Measurements from ENCODE around the gene SLC2A9. TPM values are rescaled to one million over a fixed set of nuclear protein-coding genes. Genes with fewer than 3 reads are reported as not detected.

The SLC2A9 gene
- total and polyA plus RNA-seq, 2 of the 4 experiments (the other 2 are of a cell fraction) = 0.72 to 2.1 TPM

DNA sequence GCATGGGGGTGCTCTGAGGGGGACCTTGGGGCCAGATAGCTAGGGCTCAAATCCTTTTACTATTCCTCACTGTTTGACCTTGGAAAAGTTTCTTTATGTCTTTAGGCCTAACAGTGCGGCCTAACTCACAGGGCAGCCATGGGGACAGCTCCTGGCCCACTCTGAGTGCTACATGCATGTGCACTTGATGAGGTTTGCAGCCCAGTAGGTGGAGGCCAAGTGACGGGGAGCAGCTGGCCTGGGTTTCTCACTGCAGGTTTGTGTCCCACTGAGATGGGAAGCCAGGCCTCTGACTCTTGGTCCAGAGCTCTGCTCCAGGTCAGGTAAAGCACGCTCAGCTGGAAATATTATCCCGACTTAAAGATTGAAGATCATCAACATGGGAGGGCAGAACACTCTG is 102.8 kb downstream of the SLC2A9 start:
- no peaks in the 10 kb centered on the region for H3K4me1 ChIP-seq (ENCODE audit: control insufficient read depth, insufficient read depth, low read length)
- dilution Hi-C loops (cut with HindIII; ENCODE audit: low sequenced_read_pairs, unreplicated experiment) (no loop called here), intact Hi-C loops (cut with micrococcal nuclease) (no loop called here), in situ Hi-C loops (cut with MboI; ENCODE audit: low sequenced_read_pairs) (no loop called here)
- no peak overlapping the region for H3K4me3 ChIP-seq (ENCODE audit: insufficient read depth, low read depth, low read length)
- no peaks in the 10 kb centered on the region for H3K36me3 ChIP-seq (ENCODE audit: control insufficient read depth, insufficient read depth, low read length)
- 73% methylated on average over 4 of the region's 4 CpGs; no CpG with 5 or more reads in 1 of the 2 experiments for WGBS, 2 experiments (ENCODE audit: extremely low coverage in 2 of 2, insufficient read length in 1 of 2)
- no peak overlapping the region for H3K4me2 ChIP-seq (ENCODE audit: low read depth, low read length)
- no peak overlapping the region for H2AFZ ChIP-seq (replicated peaks; ENCODE audit: low read length, poor library complexity)
- H3K23ac ChIP-seq (ENCODE audit: low read depth, low read length) = no peak overlapping the region
- ATAC-seq (ENCODE audit: low read depth) = no peak
- TF ChIP-seq MAZ (IDR thresholded peaks at IDR 0.05; ENCODE audit: borderline replicate concordance, low read depth, low read length) = no peak
- no peak for TF ChIP-seq BHLHE40 (IDR thresholded peaks at IDR 0.05; ENCODE audit: low read depth, low read length)
- TF ChIP-seq RAD21 (IDR thresholded peaks at IDR 0.05; ENCODE audit: low read length) = no peak
- TF ChIP-seq SMC3 (IDR thresholded peaks at IDR 0.05; ENCODE audit: low read depth, low read length) = no peak
- TF ChIP-seq CEBPB (IDR thresholded peaks at IDR 0.05; ENCODE audit: low read depth, low read length) = no peak
- TF ChIP-seq CHD1 (IDR thresholded peaks at IDR 0.05; ENCODE audit: low read depth, low read length) = no peak
- H3K27me3 ChIP-seq (ENCODE audit: control insufficient read depth, insufficient read depth, low read length) = no peaks in the 10 kb centered on the region; the same call in 1 of the 2 replicates
- no peak overlapping the region for H2BK120ac ChIP-seq (ENCODE audit: low read depth, low read length)
- no peaks in the 10 kb centered on the region for H3K79me1 ChIP-seq (ENCODE audit: low read depth in 1 of 2, low read length in 2 of 2)
- BruUV-seq (replicated peaks) = no TSS peak
- H3K18ac ChIP-seq (ENCODE audit: low read depth, low read length) = no peak overlapping the region
- H2BK5ac ChIP-seq (ENCODE audit: low read depth, low read length, poor library complexity, severe bottlenecking) = no peak overlapping the region
- CTCF ChIA-PET = interaction anchor here (0.6 kb wide), 1 partner anchor 142 kb away, joined by 4 read pairs; no protein-coding TSS in a partner anchor
- H4K91ac ChIP-seq (ENCODE audit: insufficient read depth, low read depth, low read length) = no peak overlapping the region
- no peak overlapping the region for H3K56ac ChIP-seq (ENCODE audit: extremely low read depth, insufficient read depth, low read length)
- H2BK20ac ChIP-seq (ENCODE audit: low read depth, low read length) = no peak overlapping the region
- no peak overlapping the region for H3K4ac ChIP-seq (ENCODE audit: low read depth, low read length)
- no peaks in the 10 kb centered on the region for H4K20me1 ChIP-seq (ENCODE audit: insufficient read depth, low read length)
- no peak overlapping the region for H2AK5ac ChIP-seq (ENCODE audit: low read depth, low read length)
- no peak overlapping the region for H4K8ac ChIP-seq (ENCODE audit: low read depth in 2 of 2, low read length in 2 of 2)
- H3K27ac ChIP-seq (ENCODE audit: insufficient read depth, low read length) = no peak overlapping the region
- no peaks in the 10 kb centered on the region for H3K9me1 ChIP-seq (ENCODE audit: insufficient read depth, low read length)
- no peak overlapping the region for H2BK15ac ChIP-seq (ENCODE audit: low read depth, low read length)
- DNase-seq = no peak
- no peak overlapping the region for H3K9ac ChIP-seq (ENCODE audit: low read depth, low read length)
- H3K14ac ChIP-seq (replicated peaks; ENCODE audit: low read depth, low read length) = no peak overlapping the region
- no peak overlapping the region for H4K5ac ChIP-seq (ENCODE audit: low read depth, low read length)
- no peaks in the 10 kb centered on the region for H3K9me3 ChIP-seq (ENCODE audit: control insufficient read depth, insufficient read depth, low read length)
- no peak overlapping the region for H2AK9ac ChIP-seq (replicated peaks; ENCODE audit: low read depth, low read length, poor library complexity)
- POLR2A ChIA-PET (ENCODE audit: unreplicated experiment) = no interaction called here
